HEK293T (cell line): Measurements from ENCODE around the gene ANO4.

Experiments
- BHLHE40 ChIP-seq: fragments of 450-650 bp; IDR thresholded peaks from 2 replicates; pipeline ENCODE4 v1.6.1; 2016; ENCODE audit warnings: mild to moderate bottlenecking, moderate library complexity, borderline replicate concordance
- FOXK2 ChIP-seq: fragments of 450-650 bp; IDR thresholded peaks from 2 replicates; pipeline ENCODE4 v1.6.1; 2016; ENCODE audit warnings: mild to moderate bottlenecking

DNA sequence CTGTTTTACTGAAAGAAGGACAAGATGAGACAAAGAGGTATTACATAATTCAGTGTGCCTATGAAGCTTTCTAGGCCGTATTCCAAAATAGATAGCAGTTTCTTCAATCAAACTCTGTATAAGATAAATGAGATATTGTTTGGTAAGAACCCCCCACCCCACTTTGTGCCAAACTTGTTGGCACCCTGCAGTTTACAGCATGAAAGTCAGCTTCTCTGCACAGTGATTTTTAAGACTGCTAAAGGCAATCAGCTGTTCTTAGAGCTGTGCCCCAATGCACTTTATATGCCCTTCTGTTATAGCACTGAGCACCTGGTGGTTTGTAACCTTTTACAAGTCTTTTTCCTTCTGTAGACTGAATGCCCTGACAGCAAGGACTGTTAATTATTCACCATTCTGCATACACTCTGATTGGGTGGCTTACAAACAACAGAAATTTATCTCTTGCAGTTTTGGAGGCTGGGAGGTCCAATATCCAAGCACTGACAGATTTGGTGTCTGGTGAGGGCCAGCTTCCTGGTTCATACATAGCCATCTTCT, 76.7 kb downstream of the ANO4 start:
- TF ChIP-seq FOXK2 (no peak), BHLHE40 (no peak)
